ENCODE measurements around the gene IBA57. TPM values are rescaled to one million over a fixed set of nuclear protein-coding genes. Genes with fewer than 3 reads are reported as not detected.

IBA57 gene
- total RNA-seq, 1 donor = 4.7 TPM

GRCh38 chr1:228141226-228142044 is 24.2 kb upstream of the IBA57 start:
- peaks cover 51% of the 10 kb centered on the region for H3K4me1 ChIP-seq (ENCODE audit: insufficient read depth, low read length)
- peak overlapping the region; percentile 82 for H3K4me3 ChIP-seq (ENCODE audit: low read length)
- H3K9me3 ChIP-seq (ENCODE audit: low read depth, low read length) = no peaks in the 10 kb centered on the region
- no peaks in the 10 kb centered on the region for H3K27me3 ChIP-seq (ENCODE audit: insufficient read depth, low read length)

GRCh38 chr1:228142155-228142691 is 23.4 kb upstream of the IBA57 start:
- no peaks in the 10 kb centered on the region for H3K9me3 ChIP-seq (ENCODE audit: low read depth, low read length)
- no peak overlapping the region for H3K4me3 ChIP-seq (ENCODE audit: low read length)
- H3K4me1 ChIP-seq (ENCODE audit: insufficient read depth, low read length) = peaks cover 51% of the 10 kb centered on the region
- H3K27me3 ChIP-seq (ENCODE audit: insufficient read depth, low read length) = no peaks in the 10 kb centered on the region

GRCh38 chr1:228142701-228143136 is 22.9 kb upstream of the IBA57 start:
- no peaks in the 10 kb centered on the region for H3K27me3 ChIP-seq (ENCODE audit: insufficient read depth, low read length)
- H3K4me1 ChIP-seq (ENCODE audit: insufficient read depth, low read length) = peaks cover 51% of the 10 kb centered on the region
- H3K4me3 ChIP-seq (ENCODE audit: low read length) = no peak overlapping the region
- H3K9me3 ChIP-seq (ENCODE audit: low read depth, low read length) = no peaks in the 10 kb centered on the region

- H3K4me1 ChIP-seq (ENCODE audit: insufficient read depth, low read length) = peaks cover 45% of the 10 kb centered on the region
- H3K27me3 ChIP-seq (ENCODE audit: insufficient read depth, low read length) = no peaks in the 10 kb centered on the region
- no peaks in the 10 kb centered on the region for H3K9me3 ChIP-seq (ENCODE audit: low read depth, low read length)
- H3K4me3 ChIP-seq (ENCODE audit: low read length) = no peak overlapping the region
These were observed 22.0 kb upstream of the IBA57 start for GRCh38 chr1:228143480-228144192.

GRCh38 chr1:228144193-228144992 is 21.2 kb upstream of the IBA57 start:
- Histone ChIP-seq H3K27me3 (ENCODE audit: insufficient read depth, low read length) (no peaks in the 10 kb centered on the region), H3K4me1 (ENCODE audit: insufficient read depth, low read length) (peaks cover 39% of the 10 kb centered on the region)

GRCh38 chr1:228144993-228145343 is 20.6 kb upstream of the IBA57 start:
- peaks cover 37% of the 10 kb centered on the region for H3K4me1 ChIP-seq (ENCODE audit: insufficient read depth, low read length)
- H3K27me3 ChIP-seq (ENCODE audit: insufficient read depth, low read length) = no peaks in the 10 kb centered on the region
- H3K9me3 ChIP-seq (ENCODE audit: low read depth, low read length) = no peaks in the 10 kb centered on the region
- H3K4me3 ChIP-seq (ENCODE audit: low read length) = no peak overlapping the region

More at GRCh38 chr1:228144193-228144992, 21.2 kb upstream of the IBA57 start:
- Histone ChIP-seq H3K9me3 (ENCODE audit: low read depth, low read length) (no peaks in the 10 kb centered on the region), H3K4me3 (ENCODE audit: low read length) (no peak overlapping the region)

GRCh38 chr1:228145463-228146416 is 19.9 kb upstream of the IBA57 start:
- Histone ChIP-seq H3K4me3 (ENCODE audit: low read length) (no peak overlapping the region), H3K9me3 (ENCODE audit: low read depth, low read length) (no peaks in the 10 kb centered on the region), H3K27me3 (ENCODE audit: insufficient read depth, low read length) (no peaks in the 10 kb centered on the region), H3K4me1 (ENCODE audit: insufficient read depth, low read length) (peaks cover 37% of the 10 kb centered on the region)

GRCh38 chr1:228146417-228147150 is 19.0 kb upstream of the IBA57 start:
- H3K27me3 ChIP-seq (ENCODE audit: insufficient read depth, low read length) = no peaks in the 10 kb centered on the region
- H3K9me3 ChIP-seq (ENCODE audit: low read depth, low read length) = no peaks in the 10 kb centered on the region
- H3K4me1 ChIP-seq (ENCODE audit: insufficient read depth, low read length) = peaks cover 29% of the 10 kb centered on the region
- H3K4me3 ChIP-seq (ENCODE audit: low read length) = no peak overlapping the region

- Histone ChIP-seq H3K4me1 (ENCODE audit: insufficient read depth, low read length) (peaks cover 22% of the 10 kb centered on the region), H3K27me3 (ENCODE audit: insufficient read depth, low read length) (no peaks in the 10 kb centered on the region), H3K9me3 (ENCODE audit: low read depth, low read length) (no peaks in the 10 kb centered on the region), H3K4me3 (ENCODE audit: low read length) (no peak overlapping the region)
These were observed 18.4 kb upstream of the IBA57 start for GRCh38 chr1:228147151-228147693.

- no peak overlapping the region for H3K4me3 ChIP-seq (ENCODE audit: low read length)
- no peaks in the 10 kb centered on the region for H3K27me3 ChIP-seq (ENCODE audit: insufficient read depth, low read length)
- H3K9me3 ChIP-seq (ENCODE audit: low read depth, low read length) = no peaks in the 10 kb centered on the region
- H3K4me1 ChIP-seq (ENCODE audit: insufficient read depth, low read length) = peaks cover 17% of the 10 kb centered on the region
These were observed 17.8 kb upstream of the IBA57 start for GRCh38 chr1:228147768-228148167.

- Histone ChIP-seq H3K4me3 (ENCODE audit: low read length) (no peak overlapping the region), H3K27me3 (ENCODE audit: insufficient read depth, low read length) (no peaks in the 10 kb centered on the region), H3K9me3 (ENCODE audit: low read depth, low read length) (no peaks in the 10 kb centered on the region), H3K4me1 (ENCODE audit: insufficient read depth, low read length) (peaks cover 12% of the 10 kb centered on the region)
These were observed 17.3 kb upstream of the IBA57 start for GRCh38 chr1:228148196-228148861.

- Histone ChIP-seq H3K4me3 (ENCODE audit: low read length) (no peak overlapping the region), H3K27me3 (ENCODE audit: insufficient read depth, low read length) (no peaks in the 10 kb centered on the region), H3K4me1 (ENCODE audit: insufficient read depth, low read length) (peaks cover 7% of the 10 kb centered on the region), H3K9me3 (ENCODE audit: low read depth, low read length) (no peaks in the 10 kb centered on the region)
These were observed 16.6 kb upstream of the IBA57 start for GRCh38 chr1:228148935-228149405.
